ENCODE measurements around the gene NSFL1C. TPM values are rescaled to one million over a fixed set of nuclear protein-coding genes. Genes with fewer than 3 reads are reported as not detected.
A peak's percentile ranks its signal among the peaks of the same experiment; 100 is the strongest.

NSFL1C gene
- total and polyA plus RNA-seq, 2 experiments from 2014 or later = 46.2 to 102 TPM

DNA sequence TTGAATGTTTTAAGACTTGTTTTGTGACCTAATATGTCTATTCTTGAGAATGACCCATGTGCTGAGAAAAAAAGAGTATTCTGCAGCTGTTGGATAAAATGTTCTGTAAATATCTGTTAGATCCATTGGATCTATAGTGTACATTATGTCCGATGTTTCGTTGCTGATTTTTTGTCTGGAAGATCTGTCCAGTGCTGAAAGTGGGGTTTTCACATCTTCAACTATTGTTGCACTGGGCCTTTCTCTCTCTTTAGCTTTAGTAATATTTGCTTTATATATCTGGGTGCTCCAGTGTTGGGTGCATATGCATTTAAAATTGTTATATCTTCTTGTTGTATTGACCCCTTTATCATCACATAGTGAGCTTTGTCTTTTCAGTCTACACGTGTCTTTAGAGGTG lies 30.3 kb upstream of the NSFL1C start:
- Histone ChIP-seq H3K4me3 (no peak overlapping the region), H3K27ac (no peak overlapping the region), H3K36me3 (no peaks in the 10 kb centered on the region), H3K9me3 (ENCODE audit: low read depth) (no peaks in the 10 kb centered on the region), H3K27me3 (peaks cover 4% of the 10 kb centered on the region), H3K4me1 (ENCODE audit: low read depth) (no peaks in the 10 kb centered on the region)
- TF ChIP-seq, protein P1, sequence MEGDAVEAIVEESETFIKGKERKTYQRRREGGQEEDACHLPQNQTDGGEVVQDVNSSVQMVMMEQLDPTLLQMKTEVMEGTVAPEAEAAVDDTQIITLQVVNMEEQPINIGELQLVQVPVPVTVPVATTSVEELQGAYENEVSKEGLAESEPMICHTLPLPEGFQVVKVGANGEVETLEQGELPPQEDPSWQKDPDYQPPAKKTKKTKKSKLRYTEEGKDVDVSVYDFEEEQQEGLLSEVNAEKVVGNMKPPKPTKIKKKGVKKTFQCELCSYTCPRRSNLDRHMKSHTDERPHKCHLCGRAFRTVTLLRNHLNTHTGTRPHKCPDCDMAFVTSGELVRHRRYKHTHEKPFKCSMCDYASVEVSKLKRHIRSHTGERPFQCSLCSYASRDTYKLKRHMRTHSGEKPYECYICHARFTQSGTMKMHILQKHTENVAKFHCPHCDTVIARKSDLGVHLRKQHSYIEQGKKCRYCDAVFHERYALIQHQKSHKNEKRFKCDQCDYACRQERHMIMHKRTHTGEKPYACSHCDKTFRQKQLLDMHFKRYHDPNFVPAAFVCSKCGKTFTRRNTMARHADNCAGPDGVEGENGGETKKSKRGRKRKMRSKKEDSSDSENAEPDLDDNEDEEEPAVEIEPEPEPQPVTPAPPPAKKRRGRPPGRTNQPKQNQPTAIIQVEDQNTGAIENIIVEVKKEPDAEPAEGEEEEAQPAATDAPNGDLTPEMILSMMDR (IDR thresholded peaks at IDR 0.05; ENCODE audit: low read depth, low read length) = no peak
- no peak for DNase-seq (ENCODE audit: low read depth in 1 of 2, low spot score in 1 of 2)

DNA sequence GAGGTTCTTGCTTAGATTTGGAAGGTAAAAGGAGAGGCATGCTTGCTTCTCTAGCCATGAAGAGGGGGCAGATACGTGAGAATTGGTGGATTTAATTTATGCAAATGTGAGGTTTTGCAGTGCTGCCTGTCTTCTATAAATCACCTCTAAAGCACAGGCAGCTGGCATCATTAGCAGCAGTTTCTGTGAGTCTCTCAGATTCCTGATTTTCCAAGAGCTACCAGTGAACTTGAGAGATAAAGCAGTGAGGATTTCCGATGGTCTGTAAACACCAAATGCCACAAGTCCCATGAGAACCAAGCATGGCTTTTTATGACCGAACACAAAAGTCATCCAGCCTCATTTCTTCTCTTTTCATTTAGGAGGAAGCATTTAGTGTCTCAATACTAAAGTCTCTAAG lies 27.8 kb upstream of the NSFL1C start:
- Histone ChIP-seq H3K27me3 (peaks cover 4% of the 10 kb centered on the region), H3K9me3 (ENCODE audit: low read depth) (no peaks in the 10 kb centered on the region), H3K36me3 (no peaks in the 10 kb centered on the region), H3K4me3 (no peak overlapping the region), H3K27ac (no peak overlapping the region), H3K4me1 (ENCODE audit: low read depth) (no peaks in the 10 kb centered on the region)
- TF ChIP-seq, protein P1 (IDR thresholded peaks at IDR 0.05; ENCODE audit: low read depth, low read length) = no peak
- no peak for DNase-seq (ENCODE audit: low read depth in 1 of 2, low spot score in 1 of 2)

DNA sequence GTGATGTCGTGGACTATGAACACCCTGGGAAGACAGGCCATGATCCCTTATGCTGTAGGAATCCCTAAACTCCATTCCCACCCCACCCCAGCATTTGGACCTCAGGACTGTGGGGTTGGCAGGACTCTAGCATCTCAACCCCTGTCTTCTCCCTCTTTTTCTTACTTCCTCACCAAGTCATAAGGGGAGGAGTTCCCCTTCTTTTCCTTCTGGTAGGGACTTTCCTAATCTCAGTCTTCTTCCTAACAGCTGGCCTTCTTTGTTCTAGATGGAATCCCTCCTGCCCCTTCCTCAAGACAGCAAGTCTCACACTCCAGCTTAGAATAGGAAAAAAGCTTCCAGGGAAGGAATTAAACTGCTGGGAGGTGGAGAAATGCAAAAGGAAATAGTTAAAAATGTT lies 26.9 kb upstream of the NSFL1C start:
- Histone ChIP-seq H3K36me3 (no peaks in the 10 kb centered on the region), H3K4me1 (ENCODE audit: low read depth) (no peaks in the 10 kb centered on the region), H3K27ac (no peak overlapping the region), H3K4me3 (no peak overlapping the region), H3K9me3 (ENCODE audit: low read depth) (no peaks in the 10 kb centered on the region), H3K27me3 (peaks cover 7% of the 10 kb centered on the region)
- no peak for DNase-seq (ENCODE audit: low read depth in 1 of 2, low spot score in 1 of 2)
- TF ChIP-seq, protein P1 (IDR thresholded peaks at IDR 0.05; ENCODE audit: low read depth, low read length) = no peak

DNA sequence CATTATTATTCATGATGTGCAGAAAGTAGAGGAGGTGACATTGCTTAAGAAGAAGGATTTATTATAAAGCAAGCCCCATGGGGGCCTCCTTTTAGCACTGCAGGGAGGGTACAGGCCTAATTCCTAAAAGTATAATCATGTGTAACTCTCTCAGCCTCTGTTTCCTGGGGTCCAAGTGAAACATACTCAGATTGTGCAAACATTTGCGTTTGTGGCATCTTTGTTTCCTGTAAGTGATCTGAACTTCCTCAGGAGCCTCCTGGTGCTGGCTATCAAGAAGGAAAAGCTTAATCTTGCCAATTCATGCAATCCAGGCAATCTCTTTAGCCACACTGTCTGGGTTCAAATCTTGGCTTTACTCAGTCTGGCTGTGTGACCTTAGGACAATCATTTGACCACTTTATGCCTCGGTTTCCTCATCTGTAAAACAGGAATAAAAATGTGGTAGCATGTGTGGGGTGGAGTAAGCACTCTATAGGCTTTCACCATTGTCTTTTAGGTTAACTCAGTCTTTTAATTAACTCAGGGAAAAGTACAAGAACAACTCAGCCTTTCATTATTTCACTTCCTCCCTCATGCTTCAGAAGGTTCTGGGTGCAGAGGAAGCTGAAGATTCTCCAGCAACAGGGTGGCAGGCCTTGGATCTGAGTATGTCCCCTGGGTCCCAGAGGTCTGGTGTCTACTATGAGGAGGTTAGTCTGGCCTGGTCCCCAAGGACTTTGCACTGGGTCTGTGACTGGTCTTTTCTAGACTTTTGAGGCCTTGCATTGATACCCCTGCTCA lies 25.4 kb upstream of the NSFL1C start:
- Histone ChIP-seq H3K27ac (no peak overlapping the region), H3K36me3 (no peaks in the 10 kb centered on the region), H3K27me3 (peaks cover 7% of the 10 kb centered on the region), H3K4me3 (no peak overlapping the region), H3K9me3 (ENCODE audit: low read depth) (no peaks in the 10 kb centered on the region), H3K4me1 (ENCODE audit: low read depth) (no peaks in the 10 kb centered on the region)
- DNase-seq (ENCODE audit: low read depth in 1 of 2, low spot score in 1 of 2) = peak in 1 of 2 donors; percentile 12
- TF ChIP-seq, protein P1 (IDR thresholded peaks at IDR 0.05; ENCODE audit: low read depth, low read length) = no peak

DNA sequence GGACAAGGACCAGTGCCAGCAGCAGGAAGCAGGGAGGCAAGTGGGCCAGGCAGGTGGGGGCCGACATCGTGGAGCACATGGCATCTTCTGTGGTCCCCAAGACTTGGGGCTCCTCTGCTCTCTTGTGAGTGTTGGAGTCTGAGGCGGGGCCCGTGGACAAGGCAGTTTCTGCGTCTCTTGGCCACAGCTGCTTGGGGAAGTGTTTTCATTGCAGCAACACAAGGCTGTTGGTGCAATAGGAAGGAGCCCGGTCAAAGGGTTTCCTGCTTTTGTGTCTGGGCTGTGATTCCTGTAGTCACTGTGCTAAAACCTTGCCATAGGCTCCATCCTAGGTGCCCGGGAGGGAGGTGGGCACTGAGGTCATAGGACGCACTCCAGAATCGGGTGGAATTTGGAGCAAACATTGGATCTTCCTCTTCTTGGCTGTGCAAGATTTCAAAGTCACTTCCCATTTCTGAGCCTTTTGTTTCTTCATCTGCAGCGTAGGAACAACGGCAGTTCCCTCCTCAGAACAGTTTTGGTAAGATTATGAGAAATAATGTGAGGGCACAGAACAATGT lies 24.7 kb upstream of the NSFL1C start, which contains the start of gene SIRPB2:
Gene SIRPB2 (minus strand): TSS at position 140 of the 560 bp plus-strand sequence. CDS start 61 bp downstream, at position 79.
- no peaks in the 10 kb centered on the region for H3K36me3 ChIP-seq
- no peak within 1 kb of the TSS for H3K27ac ChIP-seq
- peak in 1 of 2 donors; percentile 21 for DNase-seq (ENCODE audit: low read depth in 1 of 2, low spot score in 1 of 2)
- TF ChIP-seq, protein P1 (IDR thresholded peaks at IDR 0.05; ENCODE audit: low read depth, low read length) = no peak
- no peaks in the 10 kb centered on the region for H3K4me1 ChIP-seq (ENCODE audit: low read depth)
- H3K27me3 ChIP-seq = peaks cover 11% of the 10 kb centered on the region
- H3K9me3 ChIP-seq (ENCODE audit: low read depth) = no peaks in the 10 kb centered on the region
- no peak within 1 kb of the TSS for H3K4me3 ChIP-seq

Measured in cardiac muscle cell (in vitro differentiated cells and primary cell).